Gastroesophageal sphincter (tissue), 3 donors: ENCODE results near the gene CRACR2A.

Experiments
- CTCF ChIP-seq, 4 experiments: fragments of 200-600 bp in 2 of 4; fragments of 450-650 bp in 2 of 4; sonication (generic) in 1 of 4; IDR thresholded peaks; one replicate each; pipeline ENCODE4 v1.5.1; 2017 to 2019; ENCODE audit warnings: antibody characterized with exemption in 4 of 4, mild to moderate bottlenecking in 2 of 4, moderate library complexity in 2 of 4
- EP300 ChIP-seq: sonication (generic); formaldehyde crosslinking; IDR thresholded peaks from one replicate; pipeline ENCODE4 v1.6.1; 2017; ENCODE audit warnings: antibody characterized with exemption, mild to moderate bottlenecking
- POLR2A ChIP-seq, 2 donors: fragments of 450-650 bp; IDR thresholded peaks; one replicate each; pipeline ENCODE4 v1.6.1; 2017; ENCODE audit warnings: antibody characterized with exemption in 2 of 2, mild to moderate bottlenecking in 2 of 2, moderate library complexity in 1 of 2
- POLR2AphosphoS5 ChIP-seq: sonication (generic); formaldehyde crosslinking; IDR thresholded peaks from one replicate; pipeline ENCODE4 v1.6.1; 2017; ENCODE audit warnings: antibody characterized with exemption

- TF ChIP-seq CTCF (IDR thresholded peaks at IDR 0.05), result no peak
- no peak for TF ChIP-seq POLR2AphosphoS5
- no peak for TF ChIP-seq POLR2A (IDR thresholded peaks at IDR 0.05)
- no peak for TF ChIP-seq EP300
These were observed 8.3 kb upstream of the CRACR2A start for GRCh38 chr12:3761116-3761735.
